SK-N-SH (cell line): ENCODE data around the gene PLEKHA8. TPM values are rescaled to one million over a fixed set of nuclear protein-coding genes. Genes with fewer than 3 reads are reported as not detected.

Experiments
- CTCF ChIA-PET: fragments of 300-600, 350-600 bp; formaldehyde crosslinking; extraction: SDS; loops from one replicate; lab custom pipeline; 2021; lab: Yijun Ruan, JAX
- POLR2A ChIA-PET: fragments of 350-600 bp; sonication (Branson Sonifier 250); formaldehyde crosslinking; extraction: SDS; loops from one replicate; lab custom pipeline; 2020; ENCODE audit warnings: antibody characterized with exemption, inconsistent platforms; lab: Yijun Ruan, JAX
- DNase-seq: peaks from one replicate; pipeline ENCODE4 v3.0.0; 2012
- H2AFZ ChIP-seq: fragments of 200-600 bp; sonication (generic); 2 replicates; pipeline ENCODE4 v1.8.1; 2016; ENCODE audit warnings: antibody characterized with exemption, mild to moderate bottlenecking, low read depth
- H3F3A ChIP-seq: fragments of 200-600 bp; sonication (generic); replicated peaks from 2 replicates; pipeline ENCODE3; 2016; ENCODE audit warnings: antibody characterized with exemption, mild to moderate bottlenecking; ENCODE audit not compliant: insufficient read depth
- H3K27ac ChIP-seq, 2 experiments: fragments of 200-500 bp in 1 of 2; fragments of 200-600 bp in 1 of 2; sonication (Bioruptor generic) in 1 of 2; sonication (generic), shearing (Covaris generic) in 1 of 2; 2 replicates each; pipeline versions ENCODE4 v1.5.1 to v1.6.1; 2014 to 2016; ENCODE audit warnings: low read depth in 2 of 2, inconsistent platforms in 1 of 2, low read length in 1 of 2, mild to moderate bottlenecking in 1 of 2, mixed read lengths in 1 of 2
- H3K27me3 ChIP-seq: fragments of 200-600 bp; sonication (generic), shearing (Covaris generic); 2 replicates; pipeline ENCODE4 v1.6.1; 2016; ENCODE audit warnings: mixed run types; ENCODE audit not compliant: insufficient read depth
- H3K36me3 ChIP-seq, 2 experiments: fragments of 200-500 bp in 1 of 2; fragments of 200-600 bp in 1 of 2; sonication (Bioruptor generic) in 1 of 2; sonication (generic) in 1 of 2; replicated peaks in 1 of 2; 2 replicates each; pipeline versions ENCODE3 to v1.5.1; 2014 to 2016; ENCODE audit warnings: low read length in 1 of 2, mild to moderate bottlenecking in 1 of 2; ENCODE audit not compliant: insufficient read depth in 2 of 2, control insufficient read depth in 1 of 2
- H3K4me1 ChIP-seq, 2 experiments: fragments of 200-500 bp in 1 of 2; fragments of 200-600 bp in 1 of 2; sonication (Bioruptor generic) in 1 of 2; sonication (generic), shearing (Covaris generic) in 1 of 2; 2 replicates each; pipeline versions ENCODE4 v1.5.1 to v1.6.1; 2014 to 2016; ENCODE audit warnings: low read depth in 1 of 2, low read length in 1 of 2, mixed run types in 1 of 2; ENCODE audit not compliant: insufficient read depth in 2 of 2, control insufficient read depth in 1 of 2
- H3K4me2 ChIP-seq: fragments of 200-600 bp; sonication (generic), shearing (Covaris generic); 2 replicates; pipeline ENCODE4 v1.6.1; 2017; ENCODE audit warnings: mixed run types
- H3K4me3 ChIP-seq, 2 experiments: fragments of 200-500 bp in 1 of 2; fragments of 200-600 bp in 1 of 2; sonication (Bioruptor generic) in 1 of 2; sonication (generic), shearing (Covaris generic) in 1 of 2; 2 replicates each; pipeline versions ENCODE4 v1.5.1 to v1.8.1; 2014 to 2016; ENCODE audit warnings: low read depth in 2 of 2, inconsistent platforms in 1 of 2, low read length in 1 of 2, mild to moderate bottlenecking in 1 of 2, mixed read lengths in 1 of 2, moderate library complexity in 1 of 2
- H3K79me2 ChIP-seq: fragments of 200-600 bp; sonication (generic); 2 replicates; pipeline ENCODE4 v1.8.1; 2017; ENCODE audit warnings: mild to moderate bottlenecking; ENCODE audit not compliant: insufficient read depth
- H3K9ac ChIP-seq: fragments of 200-600 bp; sonication (generic); 2 replicates; pipeline ENCODE4 v1.6.1; 2017; ENCODE audit warnings: mixed run types
- H3K9me2 ChIP-seq: fragments of 200-600 bp; sonication (generic); 2 replicates; pipeline ENCODE4 v1.6.1; 2017; ENCODE audit warnings: mixed run types
- H3K9me3 ChIP-seq: fragments of 200-600 bp; sonication (generic); 2 replicates; pipeline ENCODE4 v1.6.1; 2017; ENCODE audit warnings: mixed run types, mild to moderate bottlenecking, moderate library complexity
- H4K20me1 ChIP-seq: fragments of 200-600 bp; sonication (generic); 2 replicates; pipeline ENCODE4 v1.6.1; 2017; ENCODE audit warnings: mild to moderate bottlenecking, mixed run types; ENCODE audit not compliant: insufficient read depth
- EP300 ChIP-seq, 2 experiments: IDR thresholded peaks; 2 replicates each; pipeline versions ENCODE4 v1.4.0 to v1.6.1; 2012; ENCODE audit warnings: borderline replicate concordance in 1 of 2, low read depth in 1 of 2, low read length in 1 of 2
- FOXM1 ChIP-seq: IDR thresholded peaks from 2 replicates; pipeline ENCODE4 v1.4.0; 2012; ENCODE audit warnings: low read depth, mild to moderate bottlenecking
- MXI1 ChIP-seq: IDR thresholded peaks from 2 replicates; pipeline ENCODE4 v1.6.1; 2012; ENCODE audit warnings: mild to moderate bottlenecking, low read depth, low read length, improper control_type of control experiment
- NFIC ChIP-seq: IDR thresholded peaks from 2 replicates; pipeline ENCODE4 v1.4.0; 2012; ENCODE audit warnings: borderline replicate concordance
- RAD21 ChIP-seq: IDR thresholded peaks from 2 replicates; pipeline ENCODE4 v1.6.1; 2012; ENCODE audit warnings: mild to moderate bottlenecking, low read length
- RCOR1 ChIP-seq: fragments of 150-350 bp; IDR thresholded peaks from 2 replicates; pipeline ENCODE4 v1.6.1; 2017; ENCODE audit warnings: antibody characterized with exemption, low read length
- RFX5 ChIP-seq: IDR thresholded peaks from 2 replicates; pipeline ENCODE4 v1.6.1; 2012; ENCODE audit warnings: mild to moderate bottlenecking, improper control_type of control experiment, low read length
- RXRA ChIP-seq: IDR thresholded peaks from 2 replicates; pipeline ENCODE4 v1.4.0; 2012; ENCODE audit warnings: low read depth, mild to moderate bottlenecking, borderline replicate concordance
- SMC3 ChIP-seq: IDR thresholded peaks from 2 replicates; pipeline ENCODE4 v1.6.1; 2012; ENCODE audit warnings: low read depth, low read length, improper control_type of control experiment
- TEAD4 ChIP-seq: IDR thresholded peaks from 2 replicates; pipeline ENCODE4 v1.4.0; 2012; ENCODE audit warnings: mild to moderate bottlenecking, borderline replicate concordance; ENCODE audit not compliant: insufficient read depth
- WGBS: methylation state at CpG from one replicate; pipeline ENCODE4 v1.1.6; 2017; ENCODE audit warnings: low lambda C conversion rate; 5-methylcytosine and 5-hydroxymethylcytosine counted together
- polyA plus RNA-seq, 3 experiments: library from polyadenylated mRNA; depleted of rRNA; stranded (reverse); fragments of >200 nt; gene quantifications; 2 replicates each; pipeline ENCODE4 v1.2.3, GENCODE V29; 2012
- TF ChIP-seq, protein P1 (sequence below): fragments of 200-600 bp; sonication (generic); IDR thresholded peaks from 2 replicates; pipeline ENCODE4 v1.6.1; 2017; ENCODE audit warnings: antibody characterized with exemption, mild to moderate bottlenecking, moderate library complexity

PLEKHA8 gene
- polyA plus RNA-seq, 1 of the 3 experiments (the other 2 are of a cell fraction): 4.9 TPM

- WGBS: 41% methylated on average over 1 of the region's 1 CpG
- no peak overlapping the region for H2AFZ ChIP-seq
- no peaks in the 10 kb centered on the region for H3K9me2 ChIP-seq
- DNase-seq: peak; percentile 66
- TF ChIP-seq SMC3: peak; percentile 52
- TF ChIP-seq RAD21: peak; percentile 86
- no peak for TF ChIP-seq RCOR1
- TF ChIP-seq EP300 (IDR thresholded peaks at IDR 0.05; ENCODE audit: borderline replicate concordance in 1 of 2, low read depth in 1 of 2, low read length in 1 of 2): no peak
- TF ChIP-seq, protein P1, sequence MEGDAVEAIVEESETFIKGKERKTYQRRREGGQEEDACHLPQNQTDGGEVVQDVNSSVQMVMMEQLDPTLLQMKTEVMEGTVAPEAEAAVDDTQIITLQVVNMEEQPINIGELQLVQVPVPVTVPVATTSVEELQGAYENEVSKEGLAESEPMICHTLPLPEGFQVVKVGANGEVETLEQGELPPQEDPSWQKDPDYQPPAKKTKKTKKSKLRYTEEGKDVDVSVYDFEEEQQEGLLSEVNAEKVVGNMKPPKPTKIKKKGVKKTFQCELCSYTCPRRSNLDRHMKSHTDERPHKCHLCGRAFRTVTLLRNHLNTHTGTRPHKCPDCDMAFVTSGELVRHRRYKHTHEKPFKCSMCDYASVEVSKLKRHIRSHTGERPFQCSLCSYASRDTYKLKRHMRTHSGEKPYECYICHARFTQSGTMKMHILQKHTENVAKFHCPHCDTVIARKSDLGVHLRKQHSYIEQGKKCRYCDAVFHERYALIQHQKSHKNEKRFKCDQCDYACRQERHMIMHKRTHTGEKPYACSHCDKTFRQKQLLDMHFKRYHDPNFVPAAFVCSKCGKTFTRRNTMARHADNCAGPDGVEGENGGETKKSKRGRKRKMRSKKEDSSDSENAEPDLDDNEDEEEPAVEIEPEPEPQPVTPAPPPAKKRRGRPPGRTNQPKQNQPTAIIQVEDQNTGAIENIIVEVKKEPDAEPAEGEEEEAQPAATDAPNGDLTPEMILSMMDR: peak; percentile 96
- no peaks in the 10 kb centered on the region for H3K79me2 ChIP-seq
- H3K9me3 ChIP-seq: peaks cover 8% of the 10 kb centered on the region; the same call in 1 of the 2 replicates
- H3K36me3 ChIP-seq: peaks cover 53 to 71% of the 10 kb centered on the region in 2 experiments
- ChIA-PET POLR2A (no interaction called here), CTCF (interaction anchor here (0.6 to 8.9 kb wide), 58 partner anchors 10 to 1136 kb away, joined by 3 to 155 read pairs (median 5); partner anchors contain the start of genes FKBP14, MTURN and PLEKHA8)
- no peaks in the 10 kb centered on the region for H4K20me1 ChIP-seq
- H3K27ac ChIP-seq: no peak overlapping the region
- H3K4me3 ChIP-seq: no peak overlapping the region
- no peaks in the 10 kb centered on the region for H3K27me3 ChIP-seq
- H3K9ac ChIP-seq: no peak overlapping the region
- peaks cover 15% of the 10 kb centered on the region for H3F3A ChIP-seq
- H3K4me2 ChIP-seq: no peak overlapping the region
- H3K4me1 ChIP-seq: no peaks in the 10 kb centered on the region
Measured at GRCh38 chr7:30062587-30062986, 34.4 kb downstream of the PLEKHA8 start.

GRCh38 chr7:30065746-30066145, 37.5 kb downstream of the PLEKHA8 start:
- H3K4me3 ChIP-seq: no peak overlapping the region
- TF ChIP-seq MXI1: no peak
- TF ChIP-seq TEAD4: no peak
- TF ChIP-seq FOXM1: no peak
- TF ChIP-seq, protein P1: no peak
- TF ChIP-seq SMC3: no peak
- no peak for TF ChIP-seq NFIC
- TF ChIP-seq RXRA: no peak
- TF ChIP-seq RFX5: no peak
- no peak overlapping the region for H3K27ac ChIP-seq
- no peaks in the 10 kb centered on the region for H3K9me2 ChIP-seq
- CTCF ChIA-PET: interaction anchor here (1.0 to 8.9 kb wide), 6 partner anchors 11 to 188 kb away, joined by 3 to 155 read pairs (median 62); partner anchors contain the start of genes FKBP14 and PLEKHA8
- POLR2A ChIA-PET: no interaction called here
- no peak for DNase-seq
- H2AFZ ChIP-seq: no peak overlapping the region
- no peaks in the 10 kb centered on the region for H3K9me3 ChIP-seq
- no peak overlapping the region for H3K9ac ChIP-seq
- H3K27me3 ChIP-seq: no peaks in the 10 kb centered on the region
- H4K20me1 ChIP-seq: no peaks in the 10 kb centered on the region
- peaks cover 11% of the 10 kb centered on the region for H3F3A ChIP-seq
- WGBS: 91% methylated on average over 3 of the region's 3 CpGs
- H3K4me2 ChIP-seq: no peak overlapping the region
- H3K79me2 ChIP-seq: no peaks in the 10 kb centered on the region
- peaks cover 29 to 85% of the 10 kb centered on the region in 2 experiments for H3K36me3 ChIP-seq
- peaks cover 0 to 2% of the 10 kb centered on the region in 2 experiments; a peak in 2 of 4 replicates for H3K4me1 ChIP-seq
